ENCODE data around the gene AP3B1. TPM values are rescaled to one million over a fixed set of nuclear protein-coding genes. Genes with fewer than 3 reads are reported as not detected.
"Not testable (repeated sequence)": the region's sequence is repeated elsewhere in the genome, so short reads cannot be mapped to it uniquely, and the experiment has no call there.

Gene AP3B1
- total and polyA plus RNA-seq, 2 donors (not counting 3 experiments of a cell fraction or from before 2014, with no cell fraction given): 31.6 to 46.7 TPM

GRCh38 chr5:78075301-78075700, 219.2 kb downstream of the AP3B1 start:
- Histone ChIP-seq H3K4me3 (replicated peaks in 1 of 3; ENCODE audit: insufficient read depth in 1 of 3, low read depth in 1 of 3, low read length in 3 of 3) (no peak overlapping the region), H4K20me1 (replicated peaks; ENCODE audit: control insufficient read depth, extremely low read depth, insufficient read depth, low read length) (no peaks in the 10 kb centered on the region), H3K4me2 (ENCODE audit: insufficient read depth, low read length) (peak overlapping the region; percentile 32), H3K9me1 (replicated peaks; ENCODE audit: control insufficient read depth, extremely low read depth, insufficient read depth, low read length) (no peaks in the 10 kb centered on the region), H3K79me2 (ENCODE audit: control insufficient read depth, insufficient read depth, low read length) (no peaks in the 10 kb centered on the region), H3K36me3 (ENCODE audit: control insufficient read depth in 2 of 2, extremely low read depth in 1 of 2, insufficient read depth in 2 of 2, low read length in 2 of 2) (no peaks in the 10 kb centered on the region), H3K27me3 (ENCODE audit: control insufficient read depth in 2 of 2, insufficient read depth in 2 of 2, low read length in 2 of 2) (no peaks in the 10 kb centered on the region), H2AFZ (ENCODE audit: low read depth, low read length) (no peak overlapping the region), H3K9me3 (replicated peaks; ENCODE audit: control insufficient read depth, insufficient read depth, low read length) (no peaks in the 10 kb centered on the region), H3K27ac (ENCODE audit: insufficient read depth, low read depth, low read length) (peak overlapping the region; percentile 58), H3K9ac (replicated peaks; ENCODE audit: extremely low read depth, insufficient read depth, low read length) (peak overlapping the region; percentile 14), H3K4me1 (ENCODE audit: control insufficient read depth, extremely low read depth, insufficient read depth, low read length) (peaks cover 16% of the 10 kb centered on the region)
- dilution Hi-C loops (cut with MboI; ENCODE audit: extremely low pct_ligation_motif_present, low sequenced_read_pairs): no loop called here
- ChIA-PET POLR2A (no interaction called here), CTCF (interaction anchor here (1.4 to 1.6 kb wide), 2 partner anchors 24 to 87 kb away, joined by 3 read pairs; no protein-coding TSS in a partner anchor)
- no TSS peak for BruUV-seq (replicated peaks)
- intact Hi-C loops (cut with micrococcal nuclease): no loop called here
- DNase-seq (ENCODE audit: low read depth, low spot score): peak; percentile 92
- FAIRE-seq: peak; percentile 83
- no peak for TF ChIP-seq POLR2AphosphoS5 (IDR thresholded peaks at IDR 0.05; ENCODE audit: insufficient read depth, low read depth, low read length)
- peak; percentile 26 for TF ChIP-seq GATA2 (IDR thresholded peaks at IDR 0.05; ENCODE audit: insufficient read depth, insufficient read length, low read depth, low read length)

- DNase-seq (ENCODE audit: low read depth, low spot score); FAIRE-seq; H3K9me1 ChIP-seq (replicated peaks; ENCODE audit: control insufficient read depth, extremely low read depth, insufficient read depth, low read length); H3K9me3 ChIP-seq (replicated peaks; ENCODE audit: control insufficient read depth, insufficient read depth, low read length); BruUV-seq (replicated peaks); H3K4me1 ChIP-seq (ENCODE audit: control insufficient read depth, extremely low read depth, insufficient read depth, low read length); H3K27me3 ChIP-seq (ENCODE audit: control insufficient read depth in 2 of 2, insufficient read depth in 2 of 2, low read length in 2 of 2); intact Hi-C loops (cut with micrococcal nuclease); H3K4me3 ChIP-seq (replicated peaks in 1 of 3; ENCODE audit: insufficient read depth in 1 of 3, low read depth in 1 of 3, low read length in 3 of 3); H3K27ac ChIP-seq (ENCODE audit: insufficient read depth, low read depth, low read length); H3K36me3 ChIP-seq (ENCODE audit: control insufficient read depth in 2 of 2, extremely low read depth in 1 of 2, insufficient read depth in 2 of 2, low read length in 2 of 2); H2AFZ ChIP-seq (ENCODE audit: low read depth, low read length); H3K9ac ChIP-seq (replicated peaks; ENCODE audit: extremely low read depth, insufficient read depth, low read length); POLR2A ChIA-PET; H3K79me2 ChIP-seq (ENCODE audit: control insufficient read depth, insufficient read depth, low read length); H3K4me2 ChIP-seq (ENCODE audit: insufficient read depth, low read length); dilution Hi-C loops (cut with MboI; ENCODE audit: extremely low pct_ligation_motif_present, low sequenced_read_pairs); H4K20me1 ChIP-seq (replicated peaks; ENCODE audit: control insufficient read depth, extremely low read depth, insufficient read depth, low read length): not testable (repeated sequence)
- CTCF ChIA-PET: interaction anchor here (1.4 kb wide), 1 partner anchor 17 kb away, joined by 3 read pairs; no protein-coding TSS in a partner anchor
These were observed 223.8 kb downstream of the AP3B1 start for GRCh38 chr5:78070691-78071090.

GRCh38 chr5:78067581-78067980, 226.9 kb downstream of the AP3B1 start:
- H3K4me3 ChIP-seq (replicated peaks in 1 of 3; ENCODE audit: insufficient read depth in 1 of 3, low read depth in 1 of 3, low read length in 3 of 3); H3K9me3 ChIP-seq (replicated peaks; ENCODE audit: control insufficient read depth, insufficient read depth, low read length); H3K79me2 ChIP-seq (ENCODE audit: control insufficient read depth, insufficient read depth, low read length); BruUV-seq (replicated peaks); POLR2A ChIA-PET; H3K27me3 ChIP-seq (ENCODE audit: control insufficient read depth in 2 of 2, insufficient read depth in 2 of 2, low read length in 2 of 2); intact Hi-C loops (cut with micrococcal nuclease); H3K9me1 ChIP-seq (replicated peaks; ENCODE audit: control insufficient read depth, extremely low read depth, insufficient read depth, low read length); H3K9ac ChIP-seq (replicated peaks; ENCODE audit: extremely low read depth, insufficient read depth, low read length); FAIRE-seq; H2AFZ ChIP-seq (ENCODE audit: low read depth, low read length); H3K4me2 ChIP-seq (ENCODE audit: insufficient read depth, low read length); H3K27ac ChIP-seq (ENCODE audit: insufficient read depth, low read depth, low read length); H3K36me3 ChIP-seq (ENCODE audit: control insufficient read depth in 2 of 2, extremely low read depth in 1 of 2, insufficient read depth in 2 of 2, low read length in 2 of 2); H3K4me1 ChIP-seq (ENCODE audit: control insufficient read depth, extremely low read depth, insufficient read depth, low read length); H4K20me1 ChIP-seq (replicated peaks; ENCODE audit: control insufficient read depth, extremely low read depth, insufficient read depth, low read length); DNase-seq (ENCODE audit: low read depth, low spot score); dilution Hi-C loops (cut with MboI; ENCODE audit: extremely low pct_ligation_motif_present, low sequenced_read_pairs): not testable (repeated sequence)
- CTCF ChIA-PET: interaction anchor here (1.2 kb wide), 1 partner anchor 33 kb away, joined by 3 read pairs; no protein-coding TSS in a partner anchor

- H3K4me2 ChIP-seq (ENCODE audit: insufficient read depth, low read length); POLR2A ChIA-PET; H3K4me3 ChIP-seq (replicated peaks in 1 of 3; ENCODE audit: insufficient read depth in 1 of 3, low read depth in 1 of 3, low read length in 3 of 3); H3K27ac ChIP-seq (ENCODE audit: insufficient read depth, low read depth, low read length); BruUV-seq (replicated peaks); dilution Hi-C loops (cut with MboI; ENCODE audit: extremely low pct_ligation_motif_present, low sequenced_read_pairs); H3K79me2 ChIP-seq (ENCODE audit: control insufficient read depth, insufficient read depth, low read length); H3K4me1 ChIP-seq (ENCODE audit: control insufficient read depth, extremely low read depth, insufficient read depth, low read length); H3K27me3 ChIP-seq (ENCODE audit: control insufficient read depth in 2 of 2, insufficient read depth in 2 of 2, low read length in 2 of 2); intact Hi-C loops (cut with micrococcal nuclease); H3K36me3 ChIP-seq (ENCODE audit: control insufficient read depth in 2 of 2, extremely low read depth in 1 of 2, insufficient read depth in 2 of 2, low read length in 2 of 2); H3K9me3 ChIP-seq (replicated peaks; ENCODE audit: control insufficient read depth, insufficient read depth, low read length); H3K9me1 ChIP-seq (replicated peaks; ENCODE audit: control insufficient read depth, extremely low read depth, insufficient read depth, low read length); DNase-seq (ENCODE audit: low read depth, low spot score); H3K9ac ChIP-seq (replicated peaks; ENCODE audit: extremely low read depth, insufficient read depth, low read length); H2AFZ ChIP-seq (ENCODE audit: low read depth, low read length); FAIRE-seq; H4K20me1 ChIP-seq (replicated peaks; ENCODE audit: control insufficient read depth, extremely low read depth, insufficient read depth, low read length): not testable (repeated sequence)
- CTCF ChIA-PET: interaction anchor here (1.2 to 1.3 kb wide), 2 partner anchors 15 to 32 kb away, joined by 3 to 4 read pairs; no protein-coding TSS in a partner anchor
These were observed 227.8 kb downstream of the AP3B1 start for GRCh38 chr5:78066722-78067121.

Data from endothelial cell of umbilical vein (primary cell).